ENCODE measurements around the gene TRAM2. TPM values are rescaled to one million over a fixed set of nuclear protein-coding genes. Genes with fewer than 3 reads are reported as not detected.

TRAM2 gene
- total and polyA plus RNA-seq, 10 of the 15 experiments (the other 5 are each of a cell fraction or from before 2014, with no cell fraction given): 2.5 to 15.0 (median 11.0) TPM

GRCh38 chr6:52498538-52499017, 78.3 kb downstream of the TRAM2 start (continued):
- TF ChIP-seq CEBPZ (IDR thresholded peaks at IDR 0.05; ENCODE audit: low read depth, low read length) (no peak), CEBPB (IDR thresholded peaks at IDR 0.05; ENCODE audit: borderline replicate concordance in 1 of 2, low read depth in 2 of 2, low read length in 2 of 2) (no peak; a peak in 1 of 4 replicates), BCL11A (IDR thresholded peaks at IDR 0.05; ENCODE audit: low read depth, low read length) (peak; percentile 71)

- Histone ChIP-seq H3K27ac (ENCODE audit: control insufficient read depth, insufficient read depth) (peak overlapping the region; percentile 96), H3K4me1 (ENCODE audit: control insufficient read depth, insufficient read depth, low read length) (peaks cover 64% of the 10 kb centered on the region), H3K36me3 (ENCODE audit: control insufficient read depth in 2 of 2, insufficient read depth in 2 of 2, low read length in 1 of 2) (peaks cover 2 to 5% of the 10 kb centered on the region in 2 experiments; a peak in 3 of 4 replicates), H3K9ac (ENCODE audit: control insufficient read depth, insufficient read depth, low read length) (peak overlapping the region; percentile 38), H2AFZ (ENCODE audit: control insufficient read depth, low read depth, low read length) (peak overlapping the region; percentile 11; the same call in 1 of the 2 replicates), H3K79me2 (ENCODE audit: control insufficient read depth, insufficient read depth, low read length) (no peaks in the 10 kb centered on the region), H3K4me3 (peak overlapping the region; percentile 61), H4K20me1 (ENCODE audit: control insufficient read depth, insufficient read depth) (no peaks in the 10 kb centered on the region), H3K27me3 (replicated peaks in 1 of 2; ENCODE audit: control insufficient read depth in 2 of 2, insufficient read depth in 2 of 2, low read length in 1 of 2) (no peaks in the 10 kb centered on the region), H3K9me3 (replicated peaks; ENCODE audit: control insufficient read depth, insufficient read depth, low read length) (no peaks in the 10 kb centered on the region; the same call in 1 of the 3 replicates), H3K4me2 (ENCODE audit: control insufficient read depth, insufficient read depth) (peak overlapping the region; percentile 75)
- FAIRE-seq (peak; percentile 84), DNase-seq (ENCODE audit: low read depth, low spot score) (peak; percentile 95), ATAC-seq (peak; percentile 87)
- intact Hi-C loops (cut with micrococcal nuclease; ENCODE audit: unreplicated experiment) (loop anchor here (1.0 to 5.0 kb wide), 6 partner anchors 39 to 216 kb away; partner anchors contain the start of genes EFHC1, MCM3 and TRAM2), in situ Hi-C loops (cut with MboI) (loop anchor here (5.0 kb wide), 2 partner anchors 81 to 196 kb away; no protein-coding TSS in a partner anchor)
- WGBS (ENCODE audit: insufficient coverage, insufficient replicate concordance, low lambda C conversion rate, missing lambda C conversion rate): under 1% methylated on average over 14 of the region's 14 CpGs
- ChIA-PET RAD21 (ENCODE audit: unreplicated experiment) (interaction anchor here (1.2 to 11.6 kb wide), 11 partner anchors 12 to 213 kb away, joined by 3 to 124 read pairs (median 6); partner anchors contain the start of genes EFHC1 and MCM3), POLR2A (interaction anchor here (1.0 to 3.5 kb wide), 5 partner anchors 8 to 106 kb away, joined by 3 to 16 read pairs (median 8); partner anchors contain the start of gene EFHC1), SMC1A (ENCODE audit: uncharacterized antibody, unreplicated experiment) (interaction anchor here (0.8 to 14.8 kb wide), 11 partner anchors 10 to 193 kb away, joined by 3 to 249 read pairs (median 7); partner anchors contain the start of gene EFHC1), CTCF (interaction anchor here (0.9 to 10.3 kb wide), 11 partner anchors 12 to 168 kb away, joined by 3 to 83 read pairs (median 12); partner anchors contain the start of genes EFHC1 and TRAM2)
- BruUV-seq (replicated peaks): no TSS peak
- TF ChIP-seq MEF2B (IDR thresholded peaks at IDR 0.05; ENCODE audit: partially characterized antibody, poor library complexity, severe bottlenecking): peak; percentile 73
- TF ChIP-seq IRF4 (IDR thresholded peaks at IDR 0.05; ENCODE audit: low read depth, low read length): peak; percentile 94
- TF ChIP-seq BRCA1 (IDR thresholded peaks at IDR 0.05; ENCODE audit: low read depth, low read length): no peak
- TF ChIP-seq PML (IDR thresholded peaks at IDR 0.05; ENCODE audit: low read length): peak; percentile 79
- TF ChIP-seq WRNIP1 (IDR thresholded peaks at IDR 0.05; ENCODE audit: borderline replicate concordance, low read depth, low read length): no peak
- TF ChIP-seq CBFB (IDR thresholded peaks at IDR 0.05; ENCODE audit: low read depth): peak; percentile 92
- no peak for TF ChIP-seq CHD1 (IDR thresholded peaks at IDR 0.05; ENCODE audit: low read depth, low read length)
- TF ChIP-seq ZNF217 (IDR thresholded peaks at IDR 0.05): no peak
- TF ChIP-seq NFIC (IDR thresholded peaks at IDR 0.05; ENCODE audit: low read depth, low read length): peak; percentile 98
- TF ChIP-seq SMC3 (IDR thresholded peaks at IDR 0.05; ENCODE audit: borderline replicate concordance, low read length): peak; percentile 21; the same call in 1 of the 2 replicates
- TF ChIP-seq ZBTB11 (CRISPR knock-in tag; IDR thresholded peaks at IDR 0.05): no peak
These were observed 79.0 kb downstream of the TRAM2 start for GRCh38 chr6:52497652-52498408.
